ENCODE data around the gene TBC1D20. TPM values are rescaled to one million over a fixed set of nuclear protein-coding genes. Genes with fewer than 3 reads are reported as not detected.
"Not testable (repeated sequence)": the region's sequence is repeated elsewhere in the genome, so short reads cannot be mapped to it uniquely, and the experiment has no call there.

The TBC1D20 gene
- total RNA-seq, 1 donor from 2014 or later, result 40.6 TPM

DNA sequence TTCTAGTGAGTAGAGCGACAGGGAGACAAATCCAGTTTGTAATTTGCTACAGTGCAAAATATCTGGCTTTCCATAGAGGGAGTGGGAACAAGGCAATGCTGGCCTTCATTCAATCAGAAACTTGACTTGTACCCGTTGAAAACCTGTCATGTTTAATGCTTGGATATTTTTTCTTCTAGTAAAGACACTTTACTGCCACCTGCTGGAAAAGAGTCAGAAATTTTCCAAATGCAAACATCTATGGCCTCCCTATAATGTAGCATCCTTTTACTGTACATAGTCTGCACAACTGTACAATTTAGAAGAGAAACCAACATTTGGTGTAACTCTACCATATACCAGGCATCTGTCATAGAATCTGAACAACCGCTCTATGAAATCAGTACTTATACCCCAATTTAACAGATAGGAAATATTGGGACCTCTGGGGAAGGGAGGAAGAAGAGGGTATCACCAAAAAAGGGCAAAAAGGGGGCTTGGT, 16.7 kb upstream of the TBC1D20 start:
- Mint-ChIP-seq H3K4me1 (ENCODE audit: low read depth, unreplicated experiment) (peaks cover 16% of the 10 kb centered on the region), H3K27me3 (ENCODE audit: low read depth, unreplicated experiment) (no peaks in the 10 kb centered on the region), H3K4me3 (ENCODE audit: unreplicated experiment) (no peak overlapping the region), H3K36me3 (ENCODE audit: low read depth, unreplicated experiment) (peaks cover 29% of the 10 kb centered on the region), H3K9me3 (ENCODE audit: unreplicated experiment) (no peaks in the 10 kb centered on the region), H3K27ac (ENCODE audit: unreplicated experiment) (peak overlapping the region; percentile 94)
- H3K4me3 ChIP-seq (ENCODE audit: insufficient read depth, low read depth, low read length), result no peak overlapping the region
- H3K4me1 ChIP-seq (ENCODE audit: insufficient read depth, low read length), result peaks cover 4% of the 10 kb centered on the region
- no peak overlapping the region for H3K9ac ChIP-seq (ENCODE audit: low read length)
- H3K27me3 ChIP-seq (ENCODE audit: insufficient read depth, low read length), result no peaks in the 10 kb centered on the region
- peaks cover 40% of the 10 kb centered on the region for H3K36me3 ChIP-seq (ENCODE audit: insufficient read depth, low read length)
- FAIRE-seq (no peak), DNase-seq (ENCODE audit: low read depth) (peak; percentile 10)
- no peaks in the 10 kb centered on the region for H3K9me3 ChIP-seq (ENCODE audit: insufficient read depth, low read depth, low read length)
- H3K79me2 ChIP-seq (ENCODE audit: insufficient read depth, low read length), result no peaks in the 10 kb centered on the region
- TF ChIP-seq EZH2 (IDR thresholded peaks at IDR 0.05; ENCODE audit: insufficient read depth, low read length), result no peak
- TF ChIP-seq CTCF (IDR thresholded peaks at IDR 0.05; ENCODE audit: insufficient read depth, low read depth, low read length), result peak; percentile 57
- H3K4me2 ChIP-seq (ENCODE audit: low read length), result no peak overlapping the region
- no peak overlapping the region for H2AFZ ChIP-seq (ENCODE audit: low read depth, low read length)
- H4K20me1 ChIP-seq (ENCODE audit: insufficient read depth, low read length), result peaks cover 27% of the 10 kb centered on the region
- no peak overlapping the region for H3K27ac ChIP-seq (ENCODE audit: low read depth, low read length)

GRCh38 chr20:478010-478948, 15.9 kb upstream of the TBC1D20 start:
- H3K36me3 Mint-ChIP-seq (ENCODE audit: low read depth, unreplicated experiment), result peaks cover 33% of the 10 kb centered on the region
- DNase-seq (ENCODE audit: low read depth) (peak; percentile 46), FAIRE-seq (no peak)
- H3K9me3 Mint-ChIP-seq (ENCODE audit: unreplicated experiment), result no peaks in the 10 kb centered on the region
- Histone ChIP-seq H3K4me1 (ENCODE audit: insufficient read depth, low read length) (peaks cover 4% of the 10 kb centered on the region), H3K36me3 (ENCODE audit: insufficient read depth, low read length) (peaks cover 40% of the 10 kb centered on the region), H3K79me2 (ENCODE audit: insufficient read depth, low read length) (no peaks in the 10 kb centered on the region), H3K9ac (ENCODE audit: low read length) (no peak overlapping the region), H4K20me1 (ENCODE audit: insufficient read depth, low read length) (peaks cover 27% of the 10 kb centered on the region), H2AFZ (ENCODE audit: low read depth, low read length) (no peak overlapping the region), H3K27me3 (ENCODE audit: insufficient read depth, low read length) (no peaks in the 10 kb centered on the region), H3K27ac (ENCODE audit: low read depth, low read length) (no peak overlapping the region), H3K4me2 (ENCODE audit: low read length) (no peak overlapping the region), H3K9me3 (ENCODE audit: insufficient read depth, low read depth, low read length) (no peaks in the 10 kb centered on the region), H3K4me3 (ENCODE audit: insufficient read depth, low read depth, low read length) (no peak overlapping the region)
- peak overlapping the region; percentile 63 for H3K4me3 Mint-ChIP-seq (ENCODE audit: unreplicated experiment)
- peak overlapping the region; percentile 94 for H3K27ac Mint-ChIP-seq (ENCODE audit: unreplicated experiment)
- peaks cover 16% of the 10 kb centered on the region for H3K4me1 Mint-ChIP-seq (ENCODE audit: low read depth, unreplicated experiment)
- TF ChIP-seq CTCF (IDR thresholded peaks at IDR 0.05; ENCODE audit: insufficient read depth, low read depth, low read length) (no peak), EZH2 (IDR thresholded peaks at IDR 0.05; ENCODE audit: insufficient read depth, low read length) (no peak)
- no peaks in the 10 kb centered on the region for H3K27me3 Mint-ChIP-seq (ENCODE audit: low read depth, unreplicated experiment)

- not testable (repeated sequence) for FAIRE-seq; H3K27ac Mint-ChIP-seq (ENCODE audit: unreplicated experiment)
These were observed 14.4 kb upstream of the TBC1D20 start for GRCh38 chr20:476561-477249.

More at GRCh38 chr20:476561-477249, 14.4 kb upstream of the TBC1D20 start:
- Histone ChIP-seq H3K36me3 (ENCODE audit: insufficient read depth, low read length) (peaks cover 26% of the 10 kb centered on the region), H4K20me1 (ENCODE audit: insufficient read depth, low read length) (peaks cover 27% of the 10 kb centered on the region)
- not testable (repeated sequence) for H3K9me3 ChIP-seq (ENCODE audit: insufficient read depth, low read depth, low read length); DNase-seq (ENCODE audit: low read depth); H3K27me3 Mint-ChIP-seq (ENCODE audit: low read depth, unreplicated experiment); H3K9ac ChIP-seq (ENCODE audit: low read length); H3K4me1 ChIP-seq (ENCODE audit: insufficient read depth, low read length); H3K4me3 ChIP-seq (ENCODE audit: insufficient read depth, low read depth, low read length); H3K79me2 ChIP-seq (ENCODE audit: insufficient read depth, low read length); H3K27me3 ChIP-seq (ENCODE audit: insufficient read depth, low read length); H3K27ac ChIP-seq (ENCODE audit: low read depth, low read length); H3K4me3 Mint-ChIP-seq (ENCODE audit: unreplicated experiment); H3K9me3 Mint-ChIP-seq (ENCODE audit: unreplicated experiment); H3K4me2 ChIP-seq (ENCODE audit: low read length); H2AFZ ChIP-seq (ENCODE audit: low read depth, low read length)
- Mint-ChIP-seq H3K36me3 (ENCODE audit: low read depth, unreplicated experiment) (peaks cover 39% of the 10 kb centered on the region), H3K4me1 (ENCODE audit: low read depth, unreplicated experiment) (peaks cover 16% of the 10 kb centered on the region)

Measured in astrocyte (in vitro differentiated cells and primary cell).